ENCODE data around the gene LGR4.

The LGR4 gene

GRCh38 chr11:27379449-27379848 is 93.1 kb downstream of the LGR4 start:
- DNase-seq (ENCODE audit: low spot score), result no peak

- no peak for DNase-seq (ENCODE audit: low spot score)
Observed at GRCh38 chr11:27375370-27375769, 97.2 kb downstream of the LGR4 start.

GRCh38 chr11:27373856-27374602 is 98.6 kb downstream of the LGR4 start:
- DNase-seq (ENCODE audit: low spot score), result no peak

- DNase-seq (ENCODE audit: low spot score), result no peak
Observed at GRCh38 chr11:27373392-27373791, 99.2 kb downstream of the LGR4 start.

- DNase-seq (ENCODE audit: low spot score), result no peak
Observed at GRCh38 chr11:27372164-27372563, 100.4 kb downstream of the LGR4 start.

GRCh38 chr11:27371489-27371888 is 101.1 kb downstream of the LGR4 start:
- DNase-seq (ENCODE audit: low spot score), result no peak

GRCh38 chr11:27370374-27370773 is 102.2 kb downstream of the LGR4 start:
- DNase-seq (ENCODE audit: low spot score), result no peak

- DNase-seq (ENCODE audit: low spot score), result no peak
Observed at GRCh38 chr11:27367881-27368280, 104.7 kb downstream of the LGR4 start.

GRCh38 chr11:27363576-27364117 is 108.9 kb downstream of the LGR4 start:
- no peak for DNase-seq (ENCODE audit: low spot score)

GRCh38 chr11:27362749-27363575 is 109.6 kb downstream of the LGR4 start, which contains the start of gene CCDC34:
CCDC34 (minus strand) TSS chr11:27363215; CDS start chr11:27363194, 21 bp downstream.
- peak; percentile 89 for DNase-seq (ENCODE audit: low spot score)

- no peak for DNase-seq (ENCODE audit: low spot score)
Observed at GRCh38 chr11:27361649-27362431, 110.8 kb downstream of the LGR4 start.

GRCh38 chr11:27358296-27358695 is 114.3 kb downstream of the LGR4 start:
- DNase-seq (ENCODE audit: low spot score), result no peak

GRCh38 chr11:27357250-27357649 is 115.3 kb downstream of the LGR4 start:
- no peak for DNase-seq (ENCODE audit: low spot score)

GRCh38 chr11:27356624-27357222 is 115.9 kb downstream of the LGR4 start:
- DNase-seq (ENCODE audit: low spot score), result no peak

GRCh38 chr11:27355575-27356104 is 117.0 kb downstream of the LGR4 start:
- no peak for DNase-seq (ENCODE audit: low spot score)

GRCh38 chr11:27354359-27354965 is 118.1 kb downstream of the LGR4 start:
- DNase-seq (ENCODE audit: low spot score), result no peak

- DNase-seq (ENCODE audit: low spot score), result no peak
Observed at GRCh38 chr11:27353593-27354358, 118.8 kb downstream of the LGR4 start.

GRCh38 chr11:27352781-27353180 is 119.8 kb downstream of the LGR4 start:
- no peak for DNase-seq (ENCODE audit: low spot score)

GRCh38 chr11:27350511-27350910 is 122.1 kb downstream of the LGR4 start:
- DNase-seq (ENCODE audit: low spot score), result no peak

GRCh38 chr11:27349919-27350318 is 122.7 kb downstream of the LGR4 start:
- no peak for DNase-seq (ENCODE audit: low spot score)
